NK-92 (cell line): ENCODE measurements around the gene LRP11.
"Not testable (repeated sequence)": the region's sequence is repeated elsewhere in the genome, so short reads cannot be mapped to it uniquely, and the experiment has no call there.

ENCODE experiments used
- DNase-seq: peaks from one replicate; lab custom pipeline; 2025; ENCODE audit not compliant: unreplicated experiment; lab: John Stamatoyannopoulos, UW

The LRP11 gene

GRCh38 chr6:149897855-149898744, 33.9 kb upstream of the LRP11 start, which contains the start of gene RAET1E:
TSS of gene RAET1E (minus strand) at chr6:149898113. CDS start at chr6:149890901, 7,212 bp downstream.
- DNase-seq: no peak

- DNase-seq: no peak
Observed at GRCh38 chr6:149897015-149897697, 33.0 kb upstream of the LRP11 start.

- no peak for DNase-seq
Observed at GRCh38 chr6:149896491-149896890, 32.3 kb upstream of the LRP11 start.

GRCh38 chr6:149895833-149896271, 31.7 kb upstream of the LRP11 start:
- no peak for DNase-seq

- DNase-seq: no peak
Observed at GRCh38 chr6:149895048-149895590, 31.0 kb upstream of the LRP11 start.

- not testable (repeated sequence) for DNase-seq
Observed at GRCh38 chr6:149891864-149892263, 27.7 kb upstream of the LRP11 start.

GRCh38 chr6:149891259-149891658, 27.1 kb upstream of the LRP11 start:
- DNase-seq: no peak

- DNase-seq: no peak
Observed at GRCh38 chr6:149890629-149891045, 26.5 kb upstream of the LRP11 start.

- no peak for DNase-seq
Observed at GRCh38 chr6:149889326-149889725, 25.2 kb upstream of the LRP11 start.

GRCh38 chr6:149888659-149889058, 24.5 kb upstream of the LRP11 start:
- DNase-seq: no peak

- no peak for DNase-seq
Observed at GRCh38 chr6:149888093-149888492, 23.9 kb upstream of the LRP11 start.

GRCh38 chr6:149887343-149887742, 23.2 kb upstream of the LRP11 start:
- no peak for DNase-seq

- no peak for DNase-seq
Observed at GRCh38 chr6:149885888-149886287, 21.7 kb upstream of the LRP11 start.

- no peak for DNase-seq
Observed at GRCh38 chr6:149884617-149885016, 20.5 kb upstream of the LRP11 start.

GRCh38 chr6:149884215-149884614, 20.1 kb upstream of the LRP11 start:
- no peak for DNase-seq

GRCh38 chr6:149881860-149882259, 17.7 kb upstream of the LRP11 start:
- no peak for DNase-seq

- no peak for DNase-seq
Observed at GRCh38 chr6:149881066-149881766, 17.1 kb upstream of the LRP11 start.

GRCh38 chr6:149877659-149878058, 13.5 kb upstream of the LRP11 start:
- no peak for DNase-seq

- no peak for DNase-seq
Observed at GRCh38 chr6:149876241-149876933, 12.2 kb upstream of the LRP11 start.

GRCh38 chr6:149872233-149872632, 8.1 kb upstream of the LRP11 start:
- DNase-seq: no peak

- no peak for DNase-seq
Observed at GRCh38 chr6:149871182-149871581, 7.0 kb upstream of the LRP11 start.
